ENCODE measurements around the gene PRR20A. TPM values are rescaled to one million over a fixed set of nuclear protein-coding genes. Genes with fewer than 3 reads are reported as not detected.

PRR20A gene
- total RNA-seq, 1 experiment from 2014 or later, result not detected

Other genes starting within 250 kb of the PRR20A start
- gene PRR20B, start 6.6 kb downstream of the PRR20A start, total RNA-seq (2021; ENCODE audit: unreplicated experiment), result not detected
- not detected for gene PRR20C, start 13.1 kb downstream of the PRR20A start, total RNA-seq (2021; ENCODE audit: unreplicated experiment)
- not detected for gene PRR20D, start 19.7 kb downstream of the PRR20A start, total RNA-seq (2021; ENCODE audit: unreplicated experiment)
- not detected for gene PRR20E, start 26.3 kb downstream of the PRR20A start, total RNA-seq (2021; ENCODE audit: unreplicated experiment)

Measured in Panc1 (cell line).